SH-SY5Y (cell line): Measurements from ENCODE around the gene TRAPPC2L.

Experiments used
- GATA2 ChIP-seq: IDR thresholded peaks from 2 replicates; pipeline ENCODE4 v1.6.1; 2011; ENCODE audit warnings: mild to moderate bottlenecking, low read depth, low read length
- GATA3 ChIP-seq: IDR thresholded peaks from 2 replicates; pipeline ENCODE4 v1.6.1; 2011; ENCODE audit warnings: low read depth, mild to moderate bottlenecking, low read length, moderate library complexity

The TRAPPC2L gene

GRCh38 chr16:88855176-88855575 lies 1.8 kb upstream of the TRAPPC2L start:
- no peak for TF ChIP-seq GATA2
- no peak for TF ChIP-seq GATA3

DNA sequence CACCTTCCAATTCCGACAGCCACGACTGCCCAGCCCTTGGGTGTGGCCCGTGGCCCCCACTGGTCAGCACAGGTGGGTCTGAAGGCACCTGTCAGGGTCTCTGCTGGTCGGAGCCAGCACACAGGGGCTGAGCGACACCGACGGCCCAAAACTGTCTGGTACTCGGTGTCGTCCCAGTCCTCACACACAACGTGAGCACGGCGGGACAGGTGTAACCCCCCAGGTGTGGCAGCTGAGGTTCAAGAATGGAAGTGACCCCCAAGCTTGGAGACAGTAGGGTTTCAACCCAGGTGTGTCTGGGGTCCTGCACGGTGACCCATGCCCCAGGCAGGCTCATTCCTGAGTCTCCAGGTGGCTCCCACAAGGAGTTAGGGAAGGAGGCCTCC lies 1.2 kb upstream of the TRAPPC2L start:
- TF ChIP-seq GATA3 (no peak), GATA2 (no peak)

- TF ChIP-seq GATA3 = no peak
- no peak for TF ChIP-seq GATA2
Observed at GRCh38 chr16:88856122-88856827, 652 bp upstream of the TRAPPC2L start.

GRCh38 chr16:88857728-88858339 lies 907 bp downstream of the TRAPPC2L start:
- TF ChIP-seq GATA2 (no peak), GATA3 (no peak)

DNA sequence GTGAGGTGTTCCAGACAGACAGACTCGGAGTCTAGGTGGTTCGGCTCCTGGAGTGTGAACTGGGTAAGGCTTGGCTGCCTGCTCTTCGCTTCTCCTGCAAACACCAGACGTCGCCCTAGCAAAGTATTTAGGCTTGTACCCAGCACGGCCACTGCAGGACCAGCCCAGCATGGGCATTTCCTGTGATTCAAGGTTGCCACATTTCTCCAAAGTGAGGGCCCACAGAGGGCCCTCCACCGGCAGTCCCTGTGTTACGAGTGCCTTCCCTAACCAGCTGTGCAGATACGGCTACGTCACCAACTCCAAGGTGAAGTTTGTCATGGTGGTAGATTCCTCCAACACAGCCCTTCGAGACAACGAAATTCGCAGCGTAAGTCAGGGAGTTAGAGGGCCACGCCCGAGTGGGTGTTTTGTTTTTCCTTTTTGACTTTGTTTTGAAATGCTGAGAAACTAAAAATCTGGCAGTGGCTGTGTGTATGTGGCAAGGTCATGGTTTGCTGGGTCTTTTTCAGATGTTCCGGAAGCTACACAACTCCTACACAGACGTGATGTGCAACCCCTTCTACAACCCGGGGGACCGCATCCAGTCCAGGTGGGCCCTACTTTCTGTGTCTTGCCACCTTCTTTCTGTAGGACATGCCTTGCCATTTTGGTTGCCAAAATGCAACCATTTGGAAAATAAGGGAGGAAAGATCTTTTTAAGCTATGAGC lies 2.6 kb downstream of the TRAPPC2L start:
- no peak for TF ChIP-seq GATA3
- no peak for TF ChIP-seq GATA2

DNA sequence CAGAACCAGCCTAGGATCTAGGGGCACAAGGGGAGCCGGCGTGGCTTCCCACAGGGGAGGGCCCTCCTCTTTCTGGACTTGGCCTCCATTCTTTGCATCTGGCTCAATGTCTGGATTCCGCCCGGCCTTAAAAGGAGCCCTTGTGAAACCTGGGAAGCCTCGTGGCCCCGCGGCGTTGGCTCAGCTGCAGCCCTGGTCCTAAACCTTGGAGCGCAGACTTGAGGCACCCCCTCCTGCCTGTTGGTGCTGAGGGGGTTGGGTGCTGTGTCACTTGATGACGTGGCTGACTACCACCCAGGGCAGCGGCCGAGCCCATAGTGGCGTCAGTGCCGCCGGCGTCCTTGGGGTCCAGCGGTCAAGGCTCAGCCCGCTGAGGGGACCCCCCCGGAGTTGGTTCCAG lies 4.4 kb downstream of the TRAPPC2L start:
- TF ChIP-seq GATA2 = no peak
- TF ChIP-seq GATA3 = no peak

DNA sequence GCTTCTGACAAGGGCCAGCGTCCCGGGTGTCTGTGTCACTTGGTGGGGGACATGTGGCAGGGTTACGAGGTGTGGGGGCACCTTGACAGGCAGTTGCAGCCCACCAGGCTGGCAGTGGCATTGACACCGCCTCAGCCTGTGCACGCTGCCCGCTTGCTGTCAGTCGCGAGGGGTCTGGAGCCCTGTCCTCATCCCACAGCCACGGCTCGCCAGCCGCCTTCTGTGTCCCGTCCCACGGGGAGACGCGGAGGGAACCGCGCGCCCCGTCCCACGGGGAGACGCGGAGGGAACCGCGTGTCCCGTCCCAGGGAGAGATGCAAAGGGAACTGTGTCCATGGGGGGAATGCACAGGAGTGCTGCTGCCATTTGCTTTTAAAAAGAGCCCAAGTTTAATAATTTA lies 6.0 kb downstream of the TRAPPC2L start:
- TF ChIP-seq GATA2 = no peak
- TF ChIP-seq GATA3 = no peak

DNA sequence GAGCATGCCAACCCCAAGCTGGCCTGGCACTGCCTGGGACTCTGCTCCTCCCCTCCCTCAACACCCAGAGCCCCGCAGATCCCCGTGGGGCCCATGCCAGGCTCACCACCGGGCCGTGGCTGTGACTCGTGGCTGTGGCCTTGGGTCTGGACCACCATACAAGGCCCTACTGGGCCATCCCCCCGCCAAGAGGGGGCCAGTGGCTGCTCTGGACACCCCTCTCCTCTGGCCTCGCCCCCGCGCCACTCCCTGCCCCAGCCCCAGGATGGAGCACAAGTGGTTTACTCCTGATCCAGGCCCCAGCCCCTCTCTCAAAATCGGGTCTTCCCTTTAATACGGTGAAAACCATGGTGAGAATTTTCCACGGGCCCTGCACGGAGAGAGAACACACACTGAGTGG lies 6.5 kb downstream of the TRAPPC2L start:
- no peak for TF ChIP-seq GATA2

- TF ChIP-seq GATA2 = no peak
- TF ChIP-seq GATA3 = no peak
Observed at GRCh38 chr16:88864099-88864498, 7.2 kb downstream of the TRAPPC2L start.

DNA sequence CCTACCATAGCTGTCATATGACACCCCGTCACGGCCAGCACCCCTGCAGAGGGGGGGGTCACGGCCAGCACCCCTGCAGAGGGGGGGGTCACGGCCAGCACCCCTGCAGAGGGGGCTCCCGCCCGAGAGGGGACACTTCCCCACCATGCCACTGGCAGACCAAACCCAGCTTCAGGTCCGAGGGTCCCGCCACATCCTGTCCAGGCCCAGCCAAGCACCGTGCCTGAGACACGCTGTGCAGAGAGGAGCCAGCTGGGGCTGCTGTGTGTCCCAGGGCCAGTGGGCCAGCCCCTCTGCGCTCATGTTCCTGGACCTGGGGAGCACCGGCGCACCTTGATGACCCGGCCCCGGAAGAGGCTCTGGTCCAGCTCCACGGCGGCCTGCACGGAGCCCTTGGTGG lies 7.6 kb downstream of the TRAPPC2L start:
- TF ChIP-seq GATA3 = no peak
- no peak for TF ChIP-seq GATA2

- TF ChIP-seq GATA2 (no peak), GATA3 (no peak)
Observed at GRCh38 chr16:88865310-88865709, 8.4 kb downstream of the TRAPPC2L start.

- TF ChIP-seq GATA2 (no peak), GATA3 (no peak)
Observed at GRCh38 chr16:88865742-88866141, 8.8 kb downstream of the TRAPPC2L start.

DNA sequence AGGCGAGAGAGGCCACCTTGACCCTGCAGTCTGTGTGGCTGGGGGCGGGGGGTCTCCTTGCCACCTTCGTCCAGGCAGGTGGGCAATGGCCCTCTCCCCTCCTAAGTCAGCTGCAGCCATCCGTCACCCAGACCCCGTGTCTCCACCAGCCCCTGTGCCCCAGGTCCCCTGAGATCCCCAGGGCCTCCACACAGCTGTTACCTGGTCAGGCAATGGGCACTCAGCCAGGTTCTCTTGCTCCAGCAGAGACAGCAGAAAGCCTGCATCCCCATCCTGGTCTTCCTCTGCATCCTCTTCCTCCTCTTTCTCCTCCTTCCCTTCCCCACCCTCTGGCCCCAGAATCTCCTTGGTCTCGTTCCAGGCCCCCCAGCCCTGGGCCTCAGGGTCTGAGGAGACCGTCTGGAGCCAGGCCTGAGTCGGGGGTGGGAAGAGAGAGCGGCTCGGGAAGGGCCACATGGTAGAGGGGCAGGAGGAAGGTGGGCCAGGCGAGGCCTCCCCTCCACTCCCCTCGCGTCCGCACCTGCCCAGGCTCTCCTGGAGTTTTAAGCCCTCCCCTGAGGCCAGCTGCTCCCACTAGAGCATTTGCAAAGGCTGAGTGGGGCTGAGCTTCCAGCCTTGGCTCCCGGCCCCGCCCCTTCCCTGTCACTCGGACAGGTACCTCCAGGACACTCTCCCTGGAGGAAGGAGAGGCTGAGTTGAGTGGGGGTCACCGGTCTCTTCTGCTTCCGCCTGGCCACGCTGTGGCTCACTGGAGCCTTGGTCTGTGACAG lies 9.4 kb downstream of the TRAPPC2L start, which contains the start of gene PABPN1L:
TSS of gene PABPN1L (minus strand) at position 510 of the 770 bp plus-strand sequence. CDS start at position 456, 54 bp downstream.
- TF ChIP-seq GATA2 (no peak), GATA3 (no peak)

DNA sequence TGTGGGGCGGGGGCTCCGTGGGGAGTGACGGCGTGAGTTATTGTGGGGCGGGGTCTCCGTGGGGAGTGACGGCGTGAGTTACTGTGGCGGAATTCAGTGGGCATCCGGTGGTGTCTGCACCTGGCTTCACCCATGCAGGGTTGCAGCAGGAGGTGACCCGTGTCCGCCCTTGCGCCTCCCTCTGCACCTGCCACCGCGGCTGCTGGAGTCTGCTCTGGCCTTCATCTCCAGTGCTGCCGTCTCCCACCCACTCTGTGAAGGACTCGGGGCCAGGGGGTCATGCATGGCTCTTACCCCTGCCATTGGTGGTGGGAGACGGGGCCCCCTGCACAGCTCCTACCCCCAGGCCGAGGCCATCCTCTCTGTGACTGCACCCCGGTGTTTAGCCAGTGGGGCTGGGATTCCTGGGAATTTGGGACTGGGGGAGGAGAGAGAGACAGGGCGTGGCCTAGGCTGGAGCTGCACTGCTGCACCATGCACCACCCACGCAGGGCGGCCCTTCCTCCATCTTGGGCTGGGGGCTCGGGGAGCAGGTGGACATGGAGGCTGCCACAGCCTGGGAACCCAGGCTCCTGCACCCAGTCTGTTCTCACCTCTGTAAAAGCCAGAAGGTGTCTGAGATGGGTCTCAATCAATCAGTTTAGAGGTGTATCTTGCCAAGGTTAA lies 10.8 kb downstream of the TRAPPC2L start:
- TF ChIP-seq GATA3 = no peak
- TF ChIP-seq GATA2 = no peak
